K562 (cell line): ENCODE results near the gene COX19. TPM values are rescaled to one million over a fixed set of nuclear protein-coding genes. Genes with fewer than 3 reads are reported as not detected.

ENCODE experiments used
- ATAC-seq: fragments of 200-7000 bp; cut with Tn5 transposase; 3 replicates; pipeline ENCODE4 v1.9.1; 2020; ENCODE audit warnings: moderate library complexity
- BruUV-seq: library from RNA; stranded (reverse); fragments of 400-500 nt; replicated peaks from 2 replicates; lab custom pipeline; 2021; lab: Mats Ljungman, UMichigan
- CTCF ChIA-PET: fragments of 300-600 bp; formaldehyde crosslinking; extraction: SDS; loops from one replicate; lab custom pipeline; 2021; ENCODE audit warnings: low intra/inter-chr PET ratio; lab: Yijun Ruan, JAX
- POLR2A ChIA-PET: fragments of 300-600, 350-650 bp; sonication (Branson Sonifier 250); formaldehyde crosslinking; extraction: SDS; loops from one replicate; lab custom pipeline; 2021; ENCODE audit warnings: antibody characterized with exemption, inconsistent platforms; lab: Yijun Ruan, JAX
- DNase-seq, 4 experiments: peaks; one replicate each; pipeline versions ENCODE4 v3.0.0 to v3.0.0-alpha.2; 2011 to 2018; ENCODE audit warnings: low spot score in 3 of 4, mixed read lengths in 3 of 4; ENCODE audit errors: extremely low read depth in 1 of 4
- FAIRE-seq: peaks from 2 replicates; lab custom pipeline; 2011; peaks lifted over from hg19 to GRCh38; lab: Jason Lieb, UNC
- H2AFZ ChIP-seq: 2 replicates; pipeline ENCODE4 v1.6.0; 2011; ENCODE audit warnings: low read depth, low read length, control low read depth, inconsistent platforms
- H3K27ac ChIP-seq: fragments of 200-600 bp; 3 replicates; pipeline ENCODE4 v1.8.0; 2011; ENCODE audit warnings: low read depth, mild to moderate bottlenecking, control low read depth, inconsistent platforms, low read length, moderate library complexity, mixed read lengths; ENCODE audit errors: extremely low read depth
- H3K27me3 ChIP-seq, 2 experiments: fragments of 300-600 bp in 1 of 2; 2 replicates in 1 of 2; 3 replicates in 1 of 2; pipeline versions ENCODE4 v1.6.0 to v1.8.0; 2011; ENCODE audit warnings: inconsistent platforms in 2 of 2, low read length in 2 of 2, mild to moderate bottlenecking in 1 of 2, mixed read lengths in 1 of 2, moderate library complexity in 1 of 2; ENCODE audit not compliant: control insufficient read depth in 2 of 2, insufficient read depth in 2 of 2
- H3K36me3 ChIP-seq: fragments of 300-600 bp; 3 replicates; pipeline ENCODE4 v1.8.0; 2011; ENCODE audit warnings: mild to moderate bottlenecking, low read length, inconsistent platforms; ENCODE audit not compliant: control insufficient read depth, insufficient read depth
- H3K4me1 ChIP-seq, 2 experiments: fragments of 200-600 bp in 1 of 2; replicated peaks in 1 of 2; 2 replicates in 1 of 2; 3 replicates in 1 of 2; pipeline versions ENCODE4 v1.5.1 to v1.8.0; 2011; ENCODE audit warnings: inconsistent platforms in 2 of 2, low read length in 2 of 2, mild to moderate bottlenecking in 1 of 2, mixed read lengths in 1 of 2, moderate library complexity in 1 of 2; ENCODE audit not compliant: control insufficient read depth in 2 of 2, insufficient read depth in 2 of 2
- H3K4me2 ChIP-seq: 2 replicates; pipeline ENCODE4 v1.6.1; 2011; ENCODE audit warnings: low read length, control low read depth, inconsistent platforms, mixed read lengths; ENCODE audit not compliant: insufficient read depth
- H3K4me3 ChIP-seq: fragments of 200-600 bp; sonication (generic), shearing (Covaris generic); 2 replicates; pipeline ENCODE4 v1.5.1; 2016; ENCODE audit warnings: control low read depth, inconsistent platforms
- H3K79me2 ChIP-seq: fragments of 200-600 bp; 3 replicates; pipeline ENCODE4 v1.8.0; 2011; ENCODE audit warnings: low read length, inconsistent platforms; ENCODE audit not compliant: control insufficient read depth, insufficient read depth
- H3K9ac ChIP-seq, 2 experiments: 2 replicates each; pipeline versions ENCODE4 v1.6.0 to v1.6.1; 2011; ENCODE audit warnings: low read depth in 2 of 2, low read length in 2 of 2, control low read depth in 1 of 2, inconsistent platforms in 1 of 2, mild to moderate bottlenecking in 1 of 2, mixed read lengths in 1 of 2; ENCODE audit not compliant: insufficient read depth in 1 of 2
- H3K9me1 ChIP-seq: one replicate; pipeline ENCODE4 v1.6.0; 2011; ENCODE audit warnings: inconsistent platforms, mild to moderate bottlenecking, low read length, moderate library complexity; ENCODE audit not compliant: control insufficient read depth, insufficient read depth
- H3K9me3 ChIP-seq: replicated peaks from 2 replicates; pipeline ENCODE4 v1.5.1; 2011; ENCODE audit warnings: low read depth, low read length, inconsistent platforms; ENCODE audit not compliant: control insufficient read depth, insufficient read depth
- H4K20me1 ChIP-seq: replicated peaks from 2 replicates; pipeline ENCODE4 v1.6.1; 2011; ENCODE audit warnings: low read length, inconsistent platforms, mixed read lengths; ENCODE audit not compliant: control insufficient read depth, insufficient read depth
- BCL6 ChIP-seq: fragments of 250-450 bp; sonication (Bioruptor Pico); IDR thresholded peaks from 2 replicates; pipeline ENCODE4 v1.4.0; 2020
- CBFA2T2 ChIP-seq: fragments of 450-650 bp; conservative IDR thresholded peaks from 2 replicates; pipeline ENCODE4 v1.6.1; 2017; ENCODE audit warnings: mild to moderate bottlenecking
- CEBPG ChIP-seq, 3 experiments: fragments of 200-800 bp in 1 of 3; sonication (Bioruptor generic) in 1 of 3; sonication (generic) in 1 of 3; formaldehyde crosslinking in 1 of 3; IDR thresholded peaks in 2 of 3; conservative IDR thresholded peaks in 1 of 3; 2 replicates each; pipeline versions ENCODE4 v1.6.1 to v1.8.0; 2016 to 2022; ENCODE audit warnings: missing compliant biosample characterization in 2 of 3, missing genetic modification characterization in 2 of 3, mild to moderate bottlenecking in 1 of 3, missing genetic modification reagents in 1 of 3
- EGR1 ChIP-seq: fragments of 450-650 bp; conservative IDR thresholded peaks from 2 replicates; pipeline ENCODE4 v1.6.1; 2017; ENCODE audit warnings: mild to moderate bottlenecking
- GTF2B ChIP-seq: IDR thresholded peaks from 2 replicates; pipeline ENCODE4 v1.6.1; 2011; ENCODE audit not compliant: insufficient read length; ENCODE audit errors: extremely low read depth
- MECOM ChIP-seq: fragments of 250-450 bp; sonication (Bioruptor Pico); IDR thresholded peaks from 2 replicates; pipeline ENCODE4 v1.8.0; 2022; ENCODE audit warnings: inconsistent platforms
- PCBP1 ChIP-seq: fragments of 200-400 bp; formaldehyde crosslinking; IDR thresholded peaks from 2 replicates; pipeline ENCODE4 v1.6.1; 2018; ENCODE audit warnings: mild to moderate bottlenecking, low read depth, low read length; ENCODE audit not compliant: poor library complexity, severe bottlenecking
- PHF8 ChIP-seq: fragments of 200-600 bp; sonication (generic); IDR thresholded peaks from 2 replicates; pipeline ENCODE4 v1.6.1; 2012; ENCODE audit warnings: mixed run types, mild to moderate bottlenecking, inconsistent platforms, low read length, moderate library complexity, borderline replicate concordance
- SIN3A ChIP-seq, 2 experiments: fragments of 150-350 bp in 1 of 2; IDR thresholded peaks; 2 replicates each; pipeline ENCODE4 v1.6.1; 2011 to 2016; ENCODE audit warnings: borderline replicate concordance in 2 of 2, low read depth in 2 of 2, low read length in 2 of 2, mild to moderate bottlenecking in 2 of 2, moderate library complexity in 2 of 2; ENCODE audit not compliant: control insufficient read depth in 1 of 2
- SOX6 ChIP-seq: fragments of 450-650 bp; IDR thresholded peaks from 2 replicates; pipeline ENCODE4 v1.6.1; 2014; ENCODE audit warnings: mild to moderate bottlenecking
- TFAP4 ChIP-seq: sonication (generic); formaldehyde crosslinking; IDR thresholded peaks from 2 replicates; pipeline ENCODE4 v1.8.0; 2022; ENCODE audit warnings: missing genetic modification reagents, mild to moderate bottlenecking, moderate library complexity, borderline replicate concordance
- ZBTB1 ChIP-seq: sonication (generic); formaldehyde crosslinking; IDR thresholded peaks from 2 replicates; pipeline ENCODE4 v1.8.1; 2023; ENCODE audit warnings: missing genetic modification reagents, low read depth, mild to moderate bottlenecking, borderline replicate concordance
- ZBTB33 ChIP-seq: sonication (generic); formaldehyde crosslinking; IDR thresholded peaks from 2 replicates; pipeline ENCODE4 v1.8.1; 2023; ENCODE audit warnings: mild to moderate bottlenecking, missing genetic modification reagents
- ZFX ChIP-seq: sonication (generic); formaldehyde crosslinking; IDR thresholded peaks from 2 replicates; pipeline ENCODE4 v1.8.0; 2022; ENCODE audit warnings: mild to moderate bottlenecking, missing genetic modification reagents, moderate library complexity
- ZNF140 ChIP-seq: fragments of 250-450 bp; sonication (Bioruptor Pico); IDR thresholded peaks from 2 replicates; pipeline ENCODE4 v1.8.0; 2021; ENCODE audit warnings: moderate library complexity, mild to moderate bottlenecking, inconsistent platforms
- ZNF586 ChIP-seq: fragments of 450-650 bp; formaldehyde crosslinking; conservative IDR thresholded peaks from 2 replicates; pipeline ENCODE4 v1.4.0; 2020; ENCODE audit warnings: mild to moderate bottlenecking, moderate library complexity
- WGBS: fragments of 100-300 bp; shearing (Covaris generic); methylation state at CpG from one replicate; pipeline ENCODE4 v1.1.6; 2016; ENCODE audit warnings: low coverage, mixed read lengths; ENCODE audit not compliant: insufficient coverage; ENCODE audit errors: missing lambda C conversion rate; 5-methylcytosine and 5-hydroxymethylcytosine counted together
- in situ Hi-C: fragments of 300-500 bp; cut with MboI; formaldehyde crosslinking; loops from 4 replicates; pipeline ENCODE4 v1.15.0; 2018; ENCODE audit warnings: inconsistent platforms, mixed read lengths
- intact Hi-C: fragments of 100-400 bp; cut with micrococcal nuclease; formaldehyde crosslinking; loops from 2 replicates; pipeline ENCODE4 v1.14.2; 2022
- polyA plus RNA-seq, 8 experiments: library from polyadenylated mRNA; depleted of rRNA in 4 of 8; stranded (reverse) in 5 of 8; unstranded in 3 of 8; fragments of >200 nt; fragmentation: Nextera tagmentation in 2 of 8; fragmentation: Illumina TruSeq in 1 of 8; extraction: Ambion mirVana in 2 of 8; extraction: Trizol in 1 of 8; gene quantifications; 2 replicates each; pipeline versions ENCODE4 v1.2.1 to v1.2.3, GENCODE V29; 2011 to 2014; ENCODE audit warnings: inconsistent platforms in 1 of 8, missing spikeins in 1 of 8
- total RNA-seq, 7 experiments: library from RNA; depleted of rRNA in 6 of 7; stranded (reverse); fragments of >200 nt in 6 of 7; fragmentation: Illumina TruSeq in 2 of 7; extraction: Trizol in 2 of 7; gene quantifications; 2 replicates each; pipeline versions ENCODE4 v1.2.1 to v1.2.3, GENCODE V29; 2011 to 2021; ENCODE audit warnings: low replicate concordance in 1 of 7

Gene COX19
- total and polyA plus RNA-seq, 9 of the 15 experiments (the other 6 are each of a cell fraction or from before 2014, with no cell fraction given), result 5.2 to 10.5 (median 7.9) TPM

GRCh38 chr7:988426-988911 is 13.1 kb upstream of the COX19 start:
- WGBS, result 17% methylated on average over 13 of the region's 24 CpGs
- peak; percentile 14; the same call in 1 of the 2 replicates for TF ChIP-seq PHF8
- TF ChIP-seq CBFA2T2, result no peak
- no peak for TF ChIP-seq ZBTB1 (CRISPR knock-in tag)
- TF ChIP-seq EGR1, result peak; percentile 29; the same call in 1 of the 2 replicates
- no peak for TF ChIP-seq ZNF140
- peak; percentile 70; the same call in 1 of the 2 replicates for TF ChIP-seq ZBTB33 (CRISPR knock-in tag)
- no peak for TF ChIP-seq BCL6 (CRISPR knock-in tag)
- no peak for TF ChIP-seq GTF2B
- TF ChIP-seq SIN3A (IDR thresholded peaks at IDR 0.05; ENCODE audit: borderline replicate concordance in 2 of 2, control insufficient read depth in 1 of 2, low read depth in 2 of 2, low read length in 2 of 2), result no peak
- no peak for TF ChIP-seq SOX6
- TF ChIP-seq CEBPG (CRISPR knock-in tag; IDR thresholded peaks at IDR 0.05), result no peak
- TF ChIP-seq CEBPG (tag; conservative IDR thresholded peaks at IDR 0.05 in 1 of 2, IDR thresholded peaks at IDR 0.05 in 1 of 2), result no peak
- no peak for TF ChIP-seq MECOM (CRISPR knock-in tag)
- no peak for TF ChIP-seq ZNF586
- TF ChIP-seq TFAP4, result 0 out of 2 replicates have a peak, but pooled peaks have one; percentile 15
- peak; percentile 35 for TF ChIP-seq PCBP1
- peak; percentile 50; the same call in 1 of the 2 replicates for TF ChIP-seq ZFX (CRISPR knock-in tag)

More at GRCh38 chr7:988426-988911, 13.1 kb upstream of the COX19 start:
- Histone ChIP-seq H3K4me2 (no peak overlapping the region), H3K27ac (no peak overlapping the region), H3K27me3 (peaks cover 5 to 21% of the 10 kb centered on the region in 2 experiments; a peak in 4 of 5 replicates), H3K9me3 (no peaks in the 10 kb centered on the region), H3K79me2 (no peaks in the 10 kb centered on the region), H4K20me1 (no peaks in the 10 kb centered on the region), H2AFZ (peak overlapping the region; percentile 51), H3K4me3 (no peak overlapping the region), H3K4me1 (peaks cover 0 to 81% of the 10 kb centered on the region in 2 experiments; a peak in 2 of 5 replicates), H3K9ac (peak overlapping the region in 1 of 2 experiments; percentile 71; a peak in 1 of 4 replicates), H3K36me3 (no peaks in the 10 kb centered on the region), H3K9me1 (peaks cover 2% of the 10 kb centered on the region)
- ATAC-seq (peak; percentile 11; the same call in 2 of the 3 replicates), FAIRE-seq (no peak), DNase-seq (peak in 3 of 4 experiments; percentile 32 to 50 (median 48))
- intact Hi-C loops, result no loop called here
- ChIA-PET CTCF (interaction anchor here (0.7 kb wide), 1 partner anchor 192 kb away, joined by 3 read pairs; no protein-coding TSS in a partner anchor), POLR2A (interaction anchor here (0.6 to 1.0 kb wide), 2 partner anchors 11 to 116 kb away, joined by 3 read pairs; no protein-coding TSS in a partner anchor)
- BruUV-seq, result no TSS peak
- in situ Hi-C loops, result loop anchor here (25.0 kb wide), 1 partner anchor 174 kb away; the partner anchor contains the start of gene ZFAND2A
